Measurements from ENCODE around the gene MED26. TPM values are rescaled to one million over a fixed set of nuclear protein-coding genes. Genes with fewer than 3 reads are reported as not detected.

Gene MED26
- total and polyA plus RNA-seq, 11 donors: 3.6 to 7.5 (median 4.6) TPM

DNA sequence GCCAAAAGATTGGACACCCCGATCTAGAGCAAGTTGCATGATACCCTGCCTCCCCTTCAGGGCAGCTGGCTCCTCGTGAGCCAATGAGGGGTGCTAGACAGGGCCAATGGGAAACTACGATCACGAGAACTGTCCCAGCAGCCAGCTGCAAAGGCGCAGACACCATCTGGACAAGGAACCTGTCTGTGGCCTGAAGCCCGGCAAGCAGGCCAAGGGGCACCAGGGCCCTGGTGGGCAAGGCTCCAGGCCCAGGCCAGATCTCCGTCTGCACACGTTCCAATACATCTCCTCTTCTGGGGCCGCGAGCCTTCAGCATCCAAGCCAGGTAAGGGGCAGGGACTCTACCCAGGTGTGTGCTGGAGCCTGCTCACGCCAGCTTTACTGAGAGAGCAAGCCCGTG, 20.2 kb downstream of the MED26 start:
- peak in 1 of 5 donors; percentile 52 for DNase-seq

DNA sequence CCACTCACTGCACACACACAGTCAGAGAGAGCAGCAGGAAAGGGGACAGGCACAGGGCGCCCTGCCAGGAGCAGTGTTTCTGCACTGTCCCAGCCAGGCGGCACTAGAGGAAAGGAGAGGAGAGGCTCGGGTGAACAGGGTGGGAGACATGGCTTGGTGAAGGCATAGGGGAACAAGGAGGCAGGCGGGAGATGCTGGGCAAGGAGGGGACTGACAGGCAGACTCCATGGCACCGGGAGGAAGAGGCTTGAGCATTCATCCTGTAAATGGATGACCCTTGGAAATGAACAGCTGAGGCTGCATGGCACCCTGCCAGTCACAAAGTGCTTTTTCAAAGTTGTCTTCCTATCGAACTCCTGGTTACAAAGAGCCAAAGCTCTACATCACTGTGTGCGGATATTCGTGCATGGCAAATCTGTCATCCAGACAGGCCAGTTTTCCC, 22.4 kb downstream of the MED26 start:
- DNase-seq (peak in 2 of 5 donors; percentile 58 to 61), ATAC-seq (peak; percentile 45 to 72 (median 62))
- Histone ChIP-seq H3K4me1 (peaks cover 0 to 88% (median 51%) of the 10 kb centered on the region in 12 donors), H3K4me3 (no peak overlapping the region), H3K9me3 (no peaks in the 10 kb centered on the region), H3K36me3 (no peaks in the 10 kb centered on the region), H3K27ac (peak overlapping the region in 2 of 12 donors; percentile 31 to 89), H3K27me3 (no peaks in the 10 kb centered on the region)
- intact Hi-C loops (cut with DNase I): no loop called here
- TF ChIP-seq CTCF (IDR thresholded peaks at IDR 0.05) (peak in 10 of 12 donors; percentile 9 to 55 (median 34)), POLR2A (IDR thresholded peaks at IDR 0.05) (no peak)
- 34 to 41% (median 36%) methylated on average over 6 to 8 of the region's 8 CpGs for WGBS, 4 donors

More for the DNA sequence above, 20.2 kb downstream of the MED26 start:
- H3K9me3 ChIP-seq: no peaks in the 10 kb centered on the region
- whole genome bisulfite sequencing, 4 donors: 58 to 74% (median 69%) methylated on average over 10 to 12 of the region's 12 CpGs
- no peaks in the 10 kb centered on the region for H3K36me3 ChIP-seq
- H3K4me1 ChIP-seq: peaks cover 6 to 90% (median 57%) of the 10 kb centered on the region in 12 donors
- peak overlapping the region in 8 of 12 donors; percentile 1 to 89 (median 58) for H3K27ac ChIP-seq
- no peaks in the 10 kb centered on the region for H3K27me3 ChIP-seq
- H3K4me3 ChIP-seq: no peak overlapping the region
- intact Hi-C loops (cut with DNase I): no loop called here
- no peak for TF ChIP-seq POLR2A (IDR thresholded peaks at IDR 0.05)
- TF ChIP-seq CTCF (IDR thresholded peaks at IDR 0.05): no peak
- ATAC-seq: peak; percentile 6 to 33 (median 16)

DNA sequence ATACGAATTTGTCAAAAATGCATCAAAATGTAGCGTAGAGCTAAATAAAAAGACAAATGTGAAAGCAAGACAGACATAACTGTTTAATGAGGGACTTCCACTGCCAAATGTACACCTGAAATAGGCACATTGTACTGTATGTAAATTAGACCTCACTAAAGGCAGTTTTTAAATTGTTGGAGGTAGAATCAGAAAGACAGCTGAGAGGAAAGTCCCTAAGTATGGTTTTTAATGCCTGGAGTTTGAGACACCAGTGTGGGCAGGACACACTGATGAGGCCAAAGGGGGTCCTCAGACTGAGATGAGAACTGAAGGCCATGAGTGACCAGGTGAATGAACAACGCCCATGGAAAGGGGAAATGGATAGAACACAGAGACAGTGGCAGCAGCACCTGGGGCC, 22.9 kb downstream of the MED26 start:
- intact Hi-C loops (cut with DNase I): no loop called here
- TF ChIP-seq POLR2A (IDR thresholded peaks at IDR 0.05): no peak
- no peak for TF ChIP-seq CTCF (IDR thresholded peaks at IDR 0.05)
- peak overlapping the region in 2 of 12 donors; percentile 31 to 89 for H3K27ac ChIP-seq
- no peaks in the 10 kb centered on the region for H3K9me3 ChIP-seq
- peaks cover 0 to 85% (median 49%) of the 10 kb centered on the region in 12 donors for H3K4me1 ChIP-seq
- WGBS, 4 donors: 87 to 92% (median 87%) methylated on average over 3 of the region's 3 CpGs
- H3K27me3 ChIP-seq: no peaks in the 10 kb centered on the region
- H3K4me3 ChIP-seq: no peak overlapping the region
- no peak for ATAC-seq
- no peak for DNase-seq
- H3K36me3 ChIP-seq: no peaks in the 10 kb centered on the region

DNA sequence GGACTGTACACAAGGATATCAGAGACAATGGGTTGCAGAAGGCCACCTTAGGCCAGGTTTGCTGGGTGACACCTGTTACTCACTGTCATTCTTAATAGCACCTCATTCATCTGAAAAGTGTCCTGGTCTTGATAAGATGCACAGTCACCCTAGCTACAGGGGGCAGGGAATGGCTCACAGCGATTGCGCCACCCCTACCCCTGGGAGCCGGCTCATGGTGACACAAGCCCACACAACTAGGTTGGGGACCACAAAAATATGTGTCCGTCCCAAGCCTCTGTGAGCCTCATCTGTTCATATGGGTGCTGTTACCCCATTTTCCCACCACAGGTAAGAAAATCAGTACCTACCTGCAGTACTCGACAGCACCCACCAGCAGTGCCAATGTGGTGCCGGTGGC, 23.4 kb downstream of the MED26 start:
- Histone ChIP-seq H3K4me1 (peaks cover 0 to 86% (median 48%) of the 10 kb centered on the region in 12 donors), H3K36me3 (no peaks in the 10 kb centered on the region), H3K4me3 (no peak overlapping the region), H3K9me3 (no peaks in the 10 kb centered on the region), H3K27me3 (no peaks in the 10 kb centered on the region), H3K27ac (no peak overlapping the region)
- WGBS, 4 donors: 87 to 95% (median 92%) methylated on average over 6 of the region's 6 CpGs
- DNase-seq (no peak), ATAC-seq (no peak)
- intact Hi-C loops (cut with DNase I): no loop called here
- TF ChIP-seq POLR2A (IDR thresholded peaks at IDR 0.05) (no peak), CTCF (IDR thresholded peaks at IDR 0.05) (no peak)

Data from heart left ventricle (tissue), 16 donors.